HG03575 (cell line): Measurements from ENCODE around the gene KCNK13.
"Not testable (repeated sequence)": the region's sequence is repeated elsewhere in the genome, so short reads cannot be mapped to it uniquely, and the experiment has no call there.

ENCODE experiments used
- ATAC-seq: cut with Tn5 transposase; IDR thresholded peaks from one replicate; pipeline ENCODE4 v1.9.1; 2021; ENCODE audit not compliant: unreplicated experiment, insufficient number of reproducible peaks, low FRiP score; ENCODE audit errors: extremely low read depth

KCNK13 gene

DNA sequence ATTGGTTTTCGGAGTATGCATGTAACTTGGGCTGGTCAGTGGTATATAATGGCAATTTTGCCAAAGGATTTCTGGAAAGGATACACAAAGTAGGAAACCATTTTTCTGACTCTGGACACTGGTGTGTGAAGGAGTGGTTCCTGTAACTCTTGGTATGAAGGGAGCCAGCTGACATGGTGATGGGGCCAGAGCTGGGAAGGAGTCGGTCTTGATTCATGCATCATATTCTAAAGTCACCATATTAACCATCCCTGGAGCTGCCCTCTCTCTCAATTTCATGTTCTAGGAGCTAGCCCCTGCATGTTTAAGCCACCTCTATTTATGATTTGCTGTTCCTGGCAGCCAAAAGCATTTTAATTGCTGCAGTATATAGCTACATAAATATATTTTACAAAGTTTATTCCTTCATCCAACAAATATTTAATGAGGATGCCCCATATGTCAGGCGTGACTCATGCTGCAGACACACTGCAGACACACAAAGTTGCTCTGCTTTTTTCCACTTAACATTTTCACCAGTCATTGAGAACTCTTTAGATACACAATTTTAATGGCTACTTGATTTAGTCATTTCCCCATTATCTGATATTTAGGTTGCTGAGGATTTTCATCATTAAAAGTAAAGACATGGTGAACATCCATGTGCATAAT, 115.9 kb downstream of the KCNK13 start:
- ATAC-seq, result no peak

DNA sequence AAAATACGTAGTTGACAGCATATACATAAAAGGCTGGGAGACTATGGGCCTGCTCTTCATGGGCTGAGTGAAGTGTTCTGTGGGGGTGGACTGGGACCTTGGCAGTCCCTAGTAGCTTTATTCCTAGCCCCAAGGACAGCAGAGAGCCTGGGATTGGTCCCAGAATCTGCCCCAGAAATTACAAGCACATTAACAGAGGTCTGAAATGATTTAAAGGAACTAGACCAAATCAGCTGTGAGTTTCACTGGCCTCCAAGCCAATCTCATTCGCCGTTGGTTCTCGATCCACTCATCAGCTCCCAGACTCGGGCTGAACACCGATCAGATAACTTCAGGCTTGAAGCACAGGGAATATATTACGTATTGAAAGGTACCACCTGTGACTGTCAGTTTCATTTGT, 117.6 kb downstream of the KCNK13 start:
- ATAC-seq, result no peak

DNA sequence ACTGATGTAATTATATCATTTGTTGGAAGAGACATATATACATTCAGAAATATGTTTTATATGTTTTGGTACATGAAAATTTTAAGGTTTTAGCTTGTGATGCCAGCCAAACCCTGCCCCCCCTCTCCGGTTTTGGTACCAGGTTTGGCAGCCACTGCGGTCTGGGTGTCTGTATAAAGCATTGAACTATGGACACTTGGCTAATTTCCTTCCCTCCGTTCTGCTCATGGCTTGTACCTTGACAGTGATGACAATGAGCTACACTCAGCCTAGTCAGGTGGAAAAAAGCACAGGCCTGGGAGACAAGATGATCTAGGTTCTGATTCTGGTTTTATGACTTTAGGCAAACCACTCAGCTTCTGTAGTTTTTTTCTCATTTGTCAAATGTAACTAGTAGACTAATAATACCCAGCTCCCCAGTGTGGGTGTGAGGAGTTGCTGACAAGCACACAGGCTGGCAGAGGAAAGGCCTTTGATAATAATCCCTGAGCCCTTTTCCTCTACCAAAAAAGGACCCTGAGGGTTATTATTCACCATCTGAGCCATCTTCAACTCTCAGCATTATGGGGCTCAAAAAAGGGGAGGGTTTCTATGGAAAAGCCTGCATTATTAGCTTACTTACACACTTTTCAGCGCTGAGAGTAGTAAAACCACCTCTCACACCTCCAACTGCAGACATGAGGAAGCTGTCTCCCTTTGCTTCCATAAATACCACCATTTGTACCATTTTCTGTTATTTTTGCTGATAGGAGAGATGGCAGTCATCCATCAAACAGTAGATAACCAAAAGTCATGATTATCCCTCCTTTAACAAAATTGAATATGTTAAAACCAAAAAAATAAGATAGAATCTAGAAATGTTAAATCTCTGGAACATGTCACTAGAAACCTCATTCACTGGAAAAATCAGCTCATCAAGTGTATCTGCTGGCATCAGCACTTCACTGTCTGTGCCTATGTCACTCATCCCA, 118.3 kb downstream of the KCNK13 start:
- ATAC-seq, result no peak

DNA sequence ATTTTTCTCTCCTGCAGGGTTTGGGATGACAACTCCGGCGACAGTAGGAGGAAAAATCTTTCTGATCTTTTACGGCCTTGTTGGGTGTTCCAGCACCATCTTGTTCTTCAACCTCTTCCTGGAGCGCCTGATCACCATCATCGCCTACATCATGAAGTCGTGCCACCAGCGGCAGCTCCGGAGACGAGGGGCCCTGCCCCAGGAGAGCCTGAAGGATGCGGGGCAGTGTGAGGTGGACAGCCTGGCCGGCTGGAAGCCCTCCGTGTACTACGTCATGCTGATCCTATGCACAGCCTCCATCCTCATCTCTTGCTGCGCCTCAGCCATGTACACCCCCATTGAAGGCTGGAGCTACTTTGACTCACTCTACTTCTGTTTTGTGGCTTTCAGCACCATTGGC, 122.3 kb downstream of the KCNK13 start:
- no peak for ATAC-seq

DNA sequence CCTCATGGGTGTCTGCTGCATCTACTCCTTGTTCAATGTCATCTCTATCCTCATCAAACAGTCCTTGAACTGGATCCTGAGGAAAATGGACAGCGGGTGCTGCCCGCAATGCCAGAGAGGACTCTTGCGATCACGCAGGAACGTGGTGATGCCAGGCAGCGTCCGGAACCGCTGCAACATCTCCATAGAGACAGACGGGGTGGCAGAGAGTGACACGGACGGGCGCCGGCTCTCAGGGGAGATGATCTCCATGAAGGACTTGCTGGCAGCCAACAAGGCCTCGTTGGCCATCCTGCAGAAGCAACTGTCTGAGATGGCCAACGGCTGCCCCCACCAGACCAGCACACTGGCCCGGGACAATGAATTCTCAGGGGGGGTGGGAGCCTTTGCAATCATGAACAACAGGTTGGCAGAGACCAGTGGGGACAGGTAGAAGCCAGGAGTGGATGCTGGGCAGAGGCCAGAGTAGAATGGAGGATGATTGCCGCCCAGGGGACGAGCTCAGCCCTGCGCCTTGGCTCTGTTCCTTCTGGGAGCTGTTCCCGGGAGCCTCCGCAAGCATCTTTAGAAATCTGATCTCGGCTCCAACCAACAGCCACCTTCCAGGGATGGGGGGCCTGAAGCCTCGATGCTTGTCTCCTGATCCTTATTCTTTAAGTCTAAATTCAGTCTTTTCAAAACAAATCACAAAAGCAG, 122.9 kb downstream of the KCNK13 start:
- ATAC-seq, result no peak

DNA sequence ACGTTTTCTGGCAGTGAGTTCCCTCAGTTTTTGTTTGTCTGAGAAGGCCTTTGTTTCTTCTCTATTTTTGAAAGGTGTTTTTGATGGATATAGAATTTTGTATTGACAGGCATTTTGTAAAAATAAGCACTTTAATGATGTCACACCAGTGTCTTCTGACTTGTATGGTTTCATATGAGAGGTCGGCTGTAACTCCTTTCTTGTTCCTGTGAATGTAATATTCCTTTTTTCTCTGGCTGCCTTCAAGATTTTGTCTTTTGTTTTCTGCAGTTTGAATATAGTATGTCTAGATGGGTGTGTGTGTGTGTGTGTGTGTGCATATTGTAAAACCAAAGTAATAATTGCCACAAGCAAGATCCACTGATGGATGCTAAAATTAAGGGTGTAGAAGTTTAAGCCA, 126.8 kb downstream of the KCNK13 start:
- no peak for ATAC-seq

DNA sequence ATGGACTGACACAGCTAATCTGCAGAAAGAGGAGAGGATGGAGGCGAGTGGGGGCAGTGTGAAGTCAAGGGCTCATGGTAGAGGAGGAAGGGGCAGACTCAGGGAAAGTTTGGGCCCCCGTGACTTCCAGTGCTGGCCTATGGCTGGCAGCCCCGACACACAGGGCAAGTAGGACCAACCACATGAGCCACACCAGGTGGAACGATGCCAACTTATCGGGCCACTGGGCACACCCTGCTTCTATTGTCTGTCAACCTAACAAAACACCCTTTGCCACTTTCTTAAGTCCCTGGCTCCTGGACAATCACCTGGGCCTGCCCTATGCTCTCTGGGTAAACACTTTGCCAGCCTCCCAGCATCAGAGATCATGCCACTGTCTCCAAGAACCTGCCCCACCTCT, 129.4 kb downstream of the KCNK13 start:
- ATAC-seq, result no peak

DNA sequence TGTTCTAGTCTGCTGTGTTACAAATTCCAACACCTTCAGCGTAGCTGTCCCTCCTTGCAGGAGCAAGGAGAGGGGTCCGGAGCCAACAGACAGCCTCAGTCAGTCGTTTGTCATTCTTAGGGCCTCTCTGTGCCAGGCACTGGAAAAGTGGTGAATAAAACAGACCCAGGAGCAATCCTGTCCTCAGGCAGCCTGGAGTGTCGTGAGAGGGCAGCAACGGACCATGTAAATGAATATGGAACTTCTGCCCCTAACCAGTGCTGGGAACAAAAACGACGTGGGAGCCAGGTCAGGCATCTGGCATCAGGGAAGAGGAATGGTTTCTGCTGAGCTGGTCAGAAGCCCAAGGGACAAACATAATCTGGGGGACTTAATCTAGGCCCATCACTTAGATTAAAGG, 129.8 kb downstream of the KCNK13 start:
- ATAC-seq, result no peak

DNA sequence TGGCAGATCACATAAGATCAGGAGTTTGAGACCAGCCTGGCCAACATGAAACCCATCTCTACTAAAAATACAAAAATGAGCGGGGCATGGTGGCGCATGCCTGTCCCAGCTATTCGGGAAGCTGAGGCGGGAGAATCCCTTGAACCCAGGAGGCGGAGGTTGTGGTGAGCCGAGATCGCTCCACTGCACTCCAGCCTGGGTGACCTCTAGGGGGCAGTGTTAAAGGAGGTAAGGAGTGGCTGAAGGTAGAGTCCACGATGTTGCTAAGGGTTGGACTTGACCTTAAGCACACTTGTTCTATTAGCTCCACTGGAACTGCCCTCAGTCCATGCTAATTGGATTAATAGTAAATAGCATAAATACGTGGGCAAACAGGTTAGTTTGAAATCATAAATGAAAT, 132.1 kb downstream of the KCNK13 start:
- ATAC-seq, result no peak

DNA sequence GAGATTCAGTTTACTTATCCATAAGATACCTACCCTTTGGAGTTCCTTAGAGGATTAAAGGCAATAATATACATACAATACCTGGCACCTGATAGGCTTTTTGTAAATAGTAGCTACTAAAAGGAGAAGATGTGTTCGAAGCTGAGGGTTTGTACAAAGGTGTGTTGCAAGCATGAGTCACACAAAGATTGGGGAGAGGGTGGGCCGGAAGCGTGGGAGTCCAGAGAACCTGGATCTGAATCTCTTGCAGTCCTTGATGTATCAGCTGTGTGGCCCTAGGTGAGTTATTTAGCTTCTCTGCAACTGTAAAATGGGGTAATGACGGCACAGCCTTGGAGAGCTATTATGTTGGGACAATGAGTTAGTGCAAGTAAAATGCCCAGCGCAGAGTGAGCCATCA, 132.9 kb downstream of the KCNK13 start:
- ATAC-seq, result no peak

DNA sequence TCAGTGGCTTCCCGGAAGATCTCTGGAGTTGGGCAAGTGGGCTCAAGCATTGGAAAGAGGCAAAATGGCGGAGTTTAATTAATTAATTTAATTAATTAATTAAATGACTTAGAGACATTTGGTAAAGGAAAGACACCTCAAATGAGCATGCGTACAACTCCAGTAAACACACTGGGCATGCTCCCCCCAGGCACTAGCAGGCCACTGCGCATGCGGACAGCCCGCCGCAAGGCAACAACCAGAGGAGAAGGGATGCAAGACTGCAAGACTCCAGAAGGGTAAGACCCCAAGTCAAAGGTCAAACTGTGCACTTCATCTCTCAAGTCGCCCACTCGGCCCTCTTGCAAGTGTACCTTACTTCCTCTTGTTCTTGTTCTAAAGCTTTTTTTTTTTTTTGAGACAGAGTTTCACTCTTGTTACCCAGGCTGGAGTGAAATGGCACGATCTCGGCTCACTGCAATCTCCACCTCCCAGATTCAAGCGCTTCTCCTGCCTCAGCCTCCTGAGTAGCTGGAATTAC, 136.8 kb downstream of the KCNK13 start:
- no peak for ATAC-seq

DNA sequence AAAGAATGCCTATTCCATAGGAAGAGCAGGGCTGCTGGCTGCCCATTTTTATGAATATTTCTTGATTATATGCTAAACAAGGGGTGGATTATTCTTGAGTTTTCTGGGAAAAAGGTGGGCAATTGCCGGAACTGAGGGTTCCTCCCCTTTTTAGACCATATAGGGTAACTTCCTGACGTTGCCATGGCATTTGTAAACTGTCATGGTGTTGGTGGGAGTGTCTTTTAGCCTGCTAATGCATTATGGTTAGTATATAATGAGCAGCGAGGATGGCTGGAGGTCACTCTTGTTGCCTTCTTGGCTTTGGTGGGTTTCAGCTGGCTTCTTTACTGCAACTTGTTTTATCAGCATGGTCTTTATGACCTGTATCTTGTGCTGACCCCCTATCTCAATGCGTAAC, 138.8 kb downstream of the KCNK13 start:
- not testable (repeated sequence) for ATAC-seq

DNA sequence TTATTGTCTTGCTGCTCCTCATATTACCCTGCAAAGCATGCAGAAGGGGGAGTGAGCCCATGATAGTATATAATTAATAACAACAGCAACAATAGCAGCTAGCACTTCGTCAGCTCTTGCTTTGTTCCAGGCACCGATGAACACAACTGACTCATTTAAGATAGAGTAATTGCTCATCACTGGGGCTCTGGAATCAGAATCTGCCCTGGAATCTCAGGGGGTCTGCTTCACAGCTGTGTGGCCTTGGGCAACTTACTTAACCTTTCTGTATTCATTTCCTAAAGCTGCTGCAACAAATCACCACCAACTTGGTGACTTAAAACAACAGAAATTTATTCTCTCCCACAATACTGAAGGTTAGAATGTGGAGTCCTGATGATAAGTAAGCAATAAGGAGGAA, 139.6 kb downstream of the KCNK13 start:
- ATAC-seq, result no peak

DNA sequence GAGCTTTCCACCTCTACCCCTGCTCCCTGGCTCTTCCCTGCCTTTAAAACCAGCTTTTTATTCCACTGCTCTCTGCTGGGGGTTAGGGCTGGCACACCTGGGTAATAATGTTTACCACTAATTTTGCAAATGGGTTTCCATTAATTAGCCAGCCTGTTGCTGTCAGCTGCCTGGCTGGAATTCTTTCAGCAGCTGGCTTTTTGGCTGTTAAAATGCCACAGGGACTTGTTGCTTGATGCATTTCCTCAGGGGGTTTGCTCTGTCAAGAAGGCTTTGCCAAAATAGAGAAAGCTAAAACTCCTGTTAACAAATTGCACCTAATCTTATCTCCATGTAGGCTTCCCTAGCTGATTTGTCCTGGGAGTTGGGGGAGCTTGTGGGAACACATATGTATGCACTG, 142.7 kb downstream of the KCNK13 start:
- no peak for ATAC-seq

DNA sequence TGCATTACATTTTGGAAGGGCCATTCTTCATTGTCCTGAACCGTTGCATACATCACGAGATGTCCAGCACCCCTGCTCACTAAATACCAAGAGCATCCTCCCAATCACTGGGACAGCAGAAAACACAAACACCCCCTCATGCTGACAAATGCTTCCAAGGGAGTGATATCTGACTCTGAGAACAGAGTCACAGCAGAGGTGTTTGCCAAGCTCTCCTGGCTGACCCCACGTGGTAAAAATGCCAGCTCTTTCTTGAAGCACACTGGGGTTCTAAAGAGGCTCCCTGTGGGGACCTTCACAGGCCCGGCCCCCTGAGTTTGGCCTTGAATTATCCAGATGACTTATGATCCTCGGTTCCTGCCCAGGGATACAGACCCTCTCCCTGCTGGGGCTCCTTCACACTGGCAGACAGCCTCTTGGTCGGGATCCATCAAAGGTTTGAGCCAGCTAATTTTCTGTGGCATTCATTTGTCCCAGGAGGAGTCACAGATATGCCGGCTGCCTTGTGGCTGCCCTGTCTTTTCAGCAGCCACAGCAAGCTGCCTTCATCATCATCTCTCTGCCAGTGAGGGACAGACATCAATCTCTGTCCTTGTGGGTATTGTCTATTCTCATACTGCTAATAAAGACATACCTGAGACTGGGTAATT, 151.4 kb downstream of the KCNK13 start:
- no peak for ATAC-seq

DNA sequence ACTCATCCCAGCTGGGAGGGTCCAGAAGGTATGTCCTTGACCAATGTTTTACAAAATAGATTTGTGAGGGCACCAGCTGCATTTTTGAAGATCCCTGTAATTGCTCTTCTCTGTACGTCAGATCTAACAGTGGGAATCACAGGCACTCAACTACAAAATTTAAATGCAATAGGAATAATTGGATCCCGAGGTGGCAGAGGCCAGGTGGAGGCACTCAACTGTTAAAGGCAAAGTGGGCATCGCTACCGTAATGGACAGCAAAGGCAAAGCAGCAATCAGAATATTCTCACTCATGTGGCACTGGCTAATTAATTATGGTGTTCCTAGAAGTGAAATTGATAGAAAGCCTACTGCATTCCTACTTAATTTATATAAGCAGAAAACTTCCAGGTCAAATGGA, 166.7 kb downstream of the KCNK13 start:
- ATAC-seq, result no peak

DNA sequence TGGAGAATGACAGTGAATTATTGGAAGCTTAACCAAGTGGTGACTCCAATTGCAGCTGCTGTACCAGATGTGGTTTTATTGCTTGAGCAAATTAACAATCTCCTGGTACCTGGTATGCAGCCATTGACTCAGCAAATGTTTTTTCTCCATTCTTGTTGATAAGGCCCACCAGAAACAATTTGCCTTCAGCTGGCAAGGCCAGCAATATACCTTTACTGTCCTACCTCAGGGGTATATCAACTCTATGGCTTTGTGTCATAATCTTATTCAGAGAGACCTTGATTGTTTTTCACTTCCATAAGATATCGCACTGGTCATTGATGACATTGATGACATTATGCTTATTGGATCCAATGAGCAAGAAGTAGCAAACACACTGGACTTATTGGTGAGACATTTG, 168.1 kb downstream of the KCNK13 start:
- ATAC-seq, result not testable (repeated sequence)
